Colon (tissue), 2 donors: ENCODE data around the gene NDC80.
A peak's percentile ranks its signal among the peaks of the same experiment; 100 is the strongest.

ENCODE experiments used
- FAIRE-seq: peaks from 2 replicates; lab custom pipeline; 2012; peaks lifted over from hg19 to GRCh38; lab: Jason Lieb, UNC
- donor health status: control.
- donor health status: control.

The NDC80 gene

GRCh38 chr18:2559249-2559648, 12.1 kb upstream of the NDC80 start:
- FAIRE-seq = no peak

GRCh38 chr18:2564373-2564772, 7.0 kb upstream of the NDC80 start:
- FAIRE-seq = peak; percentile 51

GRCh38 chr18:2568129-2568528, 3.2 kb upstream of the NDC80 start:
- no peak for FAIRE-seq

DNA sequence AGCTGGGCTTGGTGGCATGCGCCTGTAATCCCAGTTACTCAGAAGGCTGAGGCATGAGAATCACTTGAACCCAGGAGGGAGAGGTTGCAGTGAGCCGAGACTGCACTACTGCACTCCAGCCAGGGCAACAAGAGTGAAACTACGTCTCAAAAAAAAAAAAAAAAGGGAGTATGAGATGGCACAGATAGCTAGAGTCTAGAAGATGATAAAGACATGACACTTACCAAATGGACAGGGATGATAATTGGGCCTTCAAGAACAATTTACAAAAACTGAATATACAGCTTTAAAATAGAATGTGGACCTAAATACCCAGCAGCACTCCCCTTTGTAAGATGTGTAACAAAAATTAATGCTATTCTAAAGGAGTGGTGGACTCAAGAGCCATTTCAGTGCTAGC, 2.8 kb upstream of the NDC80 start:
- no peak for FAIRE-seq

GRCh38 chr18:2569338-2570207, 1.8 kb upstream of the NDC80 start:
- no peak for FAIRE-seq

GRCh38 chr18:2570772-2571199, 571 bp upstream of the NDC80 start:
- no peak for FAIRE-seq

- no peak for FAIRE-seq
Measured at GRCh38 chr18:2572171-2572569, 813 bp downstream of the NDC80 start.

- FAIRE-seq = no peak
Measured at GRCh38 chr18:2572892-2573291, 1.5 kb downstream of the NDC80 start.

DNA sequence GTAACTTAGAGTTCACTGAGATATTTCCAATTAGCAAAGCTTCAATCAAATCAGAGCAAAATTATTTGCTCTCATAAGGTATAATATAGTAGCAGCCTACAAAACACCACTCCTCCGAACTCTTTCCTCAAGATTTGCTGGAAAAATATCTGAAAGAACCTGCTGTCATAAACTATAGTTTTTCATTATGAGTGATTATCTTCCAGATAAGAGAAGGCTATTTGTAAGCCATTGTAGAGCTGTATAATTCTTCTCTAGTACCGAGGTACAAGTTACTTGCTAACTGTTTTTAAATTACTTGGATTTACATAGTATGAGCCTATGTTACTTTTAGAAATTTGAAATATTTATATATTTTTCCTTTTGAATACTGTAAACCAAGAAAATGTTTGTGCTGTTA, 2.1 kb downstream of the NDC80 start:
- FAIRE-seq = no peak

GRCh38 chr18:2587788-2588187, 16.4 kb downstream of the NDC80 start:
- FAIRE-seq = no peak

GRCh38 chr18:2588666-2589344, 17.4 kb downstream of the NDC80 start:
- no peak for FAIRE-seq

- no peak for FAIRE-seq
Measured at GRCh38 chr18:2589345-2590068, 18.1 kb downstream of the NDC80 start.

DNA sequence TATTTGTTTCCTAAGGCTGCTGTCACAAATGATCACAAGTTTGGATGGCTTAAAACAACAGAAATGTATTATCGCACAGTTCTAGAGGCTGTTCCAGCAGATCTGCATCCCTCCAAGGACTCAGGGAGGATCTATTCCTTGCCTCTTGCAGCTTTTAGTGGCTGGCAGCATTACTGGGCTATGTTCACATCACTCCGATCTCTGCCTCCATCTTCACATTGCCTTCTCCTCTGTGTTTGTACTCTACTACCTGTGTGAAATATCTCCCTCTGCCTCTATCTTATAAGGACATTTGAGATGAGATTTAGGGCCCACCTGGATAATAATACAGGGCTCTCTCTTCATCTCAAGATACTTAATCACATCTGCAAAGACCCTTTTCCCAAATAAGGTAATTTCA, 18.9 kb downstream of the NDC80 start:
- FAIRE-seq = no peak

DNA sequence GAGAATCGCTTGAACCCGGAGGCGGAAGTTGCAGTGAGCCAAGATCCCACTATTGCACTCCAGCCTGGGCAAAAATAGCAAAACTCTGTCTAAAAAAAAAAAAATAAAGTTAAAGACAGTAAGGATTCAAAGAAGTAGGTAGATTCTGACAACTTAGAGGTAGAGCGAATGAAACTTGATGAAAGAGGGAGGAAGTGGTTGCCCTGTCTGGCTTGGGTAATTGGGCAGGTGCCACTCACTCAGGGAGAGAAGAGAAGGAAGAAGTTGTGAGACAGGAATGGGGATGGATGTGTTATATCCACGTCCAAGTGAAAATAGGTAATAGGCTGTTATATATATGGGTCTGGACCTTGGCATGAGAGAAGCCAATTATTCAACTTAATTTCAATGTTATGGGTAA, 26.3 kb downstream of the NDC80 start:
- FAIRE-seq = no peak

- no peak for FAIRE-seq
Measured at GRCh38 chr18:2602844-2603243, 31.5 kb downstream of the NDC80 start.

DNA sequence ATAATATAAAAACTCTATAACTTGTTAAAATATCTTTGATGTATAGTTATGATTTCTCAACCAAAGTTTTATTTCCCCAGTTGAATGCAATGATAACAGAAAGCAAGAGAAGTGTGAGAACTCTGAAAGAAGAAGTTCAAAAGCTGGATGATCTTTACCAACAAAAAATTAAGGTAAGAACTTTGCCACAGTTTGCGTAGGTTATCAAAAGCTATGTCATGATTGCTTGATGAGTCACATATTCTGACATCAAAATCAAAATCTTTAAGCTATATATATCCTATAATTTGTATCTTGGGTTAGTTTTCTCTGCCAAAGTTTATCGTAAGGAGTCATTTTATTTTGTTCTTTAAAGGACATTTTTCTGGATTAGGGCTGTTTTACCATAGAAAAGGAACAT, 35.0 kb downstream of the NDC80 start:
- no peak for FAIRE-seq

DNA sequence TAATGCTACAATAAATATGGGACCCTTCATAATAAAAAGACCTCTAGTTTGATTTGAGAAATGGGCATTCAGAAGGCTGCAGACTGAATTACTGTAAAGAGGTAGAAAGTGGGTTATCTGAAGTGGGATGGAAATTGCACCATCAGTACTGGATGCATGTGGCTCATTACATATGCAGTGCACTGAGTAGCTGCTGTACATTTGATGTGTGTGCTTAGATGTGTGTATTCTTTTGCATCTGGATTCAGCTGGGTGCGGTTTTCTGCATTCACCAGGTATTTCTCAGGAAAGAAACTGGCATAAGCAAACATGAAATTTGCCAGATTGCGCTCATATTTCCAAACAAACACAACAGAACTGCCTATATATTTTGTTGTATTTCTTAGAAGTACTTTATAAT, 38.2 kb downstream of the NDC80 start:
- FAIRE-seq = no peak

DNA sequence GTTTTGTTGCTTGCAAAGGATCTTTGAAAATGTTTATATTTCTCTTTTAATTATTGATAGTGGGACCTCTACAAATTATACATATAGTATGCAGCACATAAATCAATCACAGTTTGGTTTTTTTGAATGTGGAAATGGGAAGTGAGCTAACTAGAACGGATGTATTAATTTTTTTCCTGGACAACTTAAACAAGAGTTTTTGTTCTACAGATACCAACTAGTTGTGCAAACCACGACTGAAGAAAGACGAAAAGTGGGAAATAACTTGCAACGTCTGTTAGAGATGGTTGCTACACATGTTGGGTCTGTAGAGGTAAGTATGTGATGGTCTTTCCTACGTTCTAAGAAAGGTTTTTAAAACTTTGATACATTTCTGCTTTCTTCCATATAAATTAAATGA, 39.2 kb downstream of the NDC80 start:
- FAIRE-seq = no peak

DNA sequence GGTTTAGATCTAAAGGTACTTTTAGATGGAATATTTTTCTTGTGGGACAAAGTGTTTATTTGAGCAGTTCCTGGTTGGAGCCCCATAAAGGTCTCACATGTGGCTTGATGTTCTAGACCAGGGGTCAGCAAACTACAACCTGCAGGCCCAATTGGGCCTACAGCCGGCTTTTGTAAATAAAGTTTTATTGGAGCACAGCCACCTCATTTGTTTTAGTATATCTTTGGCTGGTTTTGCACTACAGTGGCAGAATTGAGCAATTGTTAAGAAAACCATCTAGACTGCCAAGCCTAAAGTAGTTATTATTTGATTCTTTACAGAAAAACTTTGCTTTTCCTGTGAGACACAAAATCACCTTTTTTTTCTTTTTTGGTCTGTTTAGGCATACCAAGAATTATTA, 41.6 kb downstream of the NDC80 start:
- FAIRE-seq = no peak

GRCh38 chr18:2617401-2617998, 46.1 kb downstream of the NDC80 start:
- FAIRE-seq = no peak

GRCh38 chr18:2618009-2618408, 46.7 kb downstream of the NDC80 start:
- FAIRE-seq = no peak

DNA sequence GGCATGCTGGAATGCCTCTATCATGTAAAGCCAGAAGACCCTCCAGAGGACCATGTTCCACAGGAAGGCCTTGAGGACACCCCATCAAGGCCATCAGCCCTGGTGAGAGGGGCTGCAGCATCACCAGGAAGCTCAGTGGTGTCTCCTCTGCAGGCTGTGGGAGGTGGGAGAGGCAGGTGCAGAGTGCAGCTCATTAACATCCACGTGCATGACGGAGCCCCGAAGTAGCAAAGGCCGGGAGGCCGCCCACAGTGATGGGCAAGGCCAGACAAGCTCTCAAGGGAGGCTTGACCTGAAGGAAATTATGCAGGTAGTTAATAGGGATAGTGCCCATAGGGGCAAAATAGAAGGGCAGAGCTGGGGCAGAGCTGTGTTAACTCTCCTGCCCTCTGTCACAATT, 53.9 kb downstream of the NDC80 start:
- FAIRE-seq = no peak

DNA sequence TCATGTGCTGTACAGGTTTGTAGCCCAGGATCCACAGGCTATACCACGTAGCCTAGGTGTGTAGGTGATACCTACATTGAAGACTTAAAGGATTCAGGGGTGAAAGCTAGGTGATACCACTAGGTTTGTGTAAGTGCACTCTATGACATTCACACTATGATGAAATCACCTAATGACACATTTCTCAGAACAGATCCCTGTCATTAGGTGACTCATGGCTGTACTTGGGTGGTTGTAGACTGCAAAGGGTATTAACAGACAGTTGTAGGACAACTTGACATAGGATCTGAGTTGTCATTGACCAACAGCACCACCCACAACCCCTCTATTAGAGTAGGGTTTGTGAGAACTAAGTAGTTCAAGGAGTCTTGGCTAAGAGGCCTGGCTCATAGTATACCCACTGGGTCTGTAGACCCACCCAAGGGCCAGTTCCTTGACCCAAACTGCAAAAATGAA, 56.5 kb downstream of the NDC80 start:
- no peak for FAIRE-seq
